WTC11 (cell line): Measurements from ENCODE around the gene ARSH. TPM values are rescaled to one million over a fixed set of nuclear protein-coding genes. Genes with fewer than 3 reads are reported as not detected.

Experiments
- ATAC-seq: fragments of 200-7000 bp; cut with Tn5 transposase; 2 replicates; pipeline ENCODE4 v1.10.0; 2021; ENCODE audit warnings: mild to moderate bottlenecking, moderate library complexity
- CTCF ChIA-PET: fragments of 300-600 bp; sonication (Branson Sonifier 250); formaldehyde crosslinking; loops from one replicate; lab custom pipeline; 2021; ENCODE audit warnings: antibody characterized with exemption; lab: Charles Lee
- POLR2A ChIA-PET: fragments of 350-600 bp; sonication (Branson Sonifier 250); formaldehyde crosslinking; loops from one replicate; lab custom pipeline; 2021; ENCODE audit warnings: antibody characterized with exemption; lab: Charles Lee
- DNase-seq: peaks from one replicate; pipeline ENCODE4 v3.0.0; 2021; ENCODE audit warnings: low spot score
- H3K27ac Mint-ChIP-seq: 2 replicates; pipeline ENCODE4 v1.8.0; 2021; ENCODE audit warnings: mixed read lengths
- H3K27me3 Mint-ChIP-seq: 2 replicates; pipeline ENCODE4 v1.8.0; 2021; ENCODE audit warnings: low read depth, mild to moderate bottlenecking, moderate library complexity, mixed read lengths
- H3K36me3 Mint-ChIP-seq: 2 replicates; pipeline ENCODE4 v1.8.0; 2021; ENCODE audit warnings: mixed read lengths
- H3K4me1 Mint-ChIP-seq: 2 replicates; pipeline ENCODE4 v1.8.0; 2022; ENCODE audit warnings: mixed read lengths
- H3K4me3 Mint-ChIP-seq: 2 replicates; pipeline ENCODE4 v1.8.0; 2021; ENCODE audit warnings: mild to moderate bottlenecking, moderate library complexity, mixed read lengths
- H3K9me3 Mint-ChIP-seq: 2 replicates; pipeline ENCODE4 v1.8.0; 2021; ENCODE audit warnings: mixed read lengths
- ATF3 ChIP-seq: sonication (generic); formaldehyde crosslinking; conservative IDR thresholded peaks from 2 replicates; pipeline ENCODE4 v1.8.1; 2022; ENCODE audit warnings: mild to moderate bottlenecking, missing genetic modification reagents
- E2F5 ChIP-seq: sonication (generic); formaldehyde crosslinking; IDR thresholded peaks from 2 replicates; pipeline ENCODE4 v1.8.1; 2022; ENCODE audit warnings: mild to moderate bottlenecking, moderate library complexity, missing genetic modification reagents
- ETV6 ChIP-seq: sonication (generic); formaldehyde crosslinking; IDR thresholded peaks from 2 replicates; pipeline ENCODE4 v1.8.1; 2022; ENCODE audit warnings: mild to moderate bottlenecking, missing genetic modification reagents
- FOXP1 ChIP-seq: sonication (generic); formaldehyde crosslinking; IDR thresholded peaks from 2 replicates; pipeline ENCODE4 v1.8.0; 2022; ENCODE audit warnings: missing genetic modification reagents, mild to moderate bottlenecking, moderate library complexity, borderline replicate concordance
- GABPB1 ChIP-seq: sonication (generic); formaldehyde crosslinking; IDR thresholded peaks from 2 replicates; pipeline ENCODE4 v1.8.1; 2023; ENCODE audit warnings: mild to moderate bottlenecking, missing genetic modification reagents
- HMGA2 ChIP-seq: fragments of 250-450 bp; sonication (Bioruptor Pico); IDR thresholded peaks from 2 replicates; pipeline ENCODE4 v1.4.0; 2021; ENCODE audit warnings: mild to moderate bottlenecking, moderate library complexity
- IRF2 ChIP-seq: sonication (generic); formaldehyde crosslinking; IDR thresholded peaks from 2 replicates; pipeline ENCODE4 v1.8.0; 2022; ENCODE audit warnings: low read depth, missing genetic modification reagents, borderline replicate concordance
- JUN ChIP-seq: sonication (generic); formaldehyde crosslinking; IDR thresholded peaks from 2 replicates; pipeline ENCODE4 v1.8.0; 2023; ENCODE audit warnings: mild to moderate bottlenecking, missing genetic modification reagents
- KAT7 ChIP-seq: sonication (generic); formaldehyde crosslinking; IDR thresholded peaks from 2 replicates; pipeline ENCODE4 v1.8.1; 2023; ENCODE audit warnings: missing genetic modification reagents, mild to moderate bottlenecking, borderline replicate concordance
- MLX ChIP-seq: sonication (generic); formaldehyde crosslinking; IDR thresholded peaks from 2 replicates; pipeline ENCODE4 v1.8.1; 2023; ENCODE audit warnings: mild to moderate bottlenecking, missing genetic modification reagents, moderate library complexity
- MXD4 ChIP-seq: fragments of 250-450 bp; sonication (Bioruptor Pico); IDR thresholded peaks from 2 replicates; pipeline ENCODE4 v1.8.0; 2021; ENCODE audit warnings: mild to moderate bottlenecking, moderate library complexity, borderline replicate concordance
- MYBL2 ChIP-seq: sonication (generic); formaldehyde crosslinking; IDR thresholded peaks from 2 replicates; pipeline ENCODE4 v1.8.1; 2023; ENCODE audit warnings: mild to moderate bottlenecking, moderate library complexity, missing genetic modification reagents
- NFATC4 ChIP-seq: fragments of 250-450 bp; sonication (Bioruptor Pico); IDR thresholded peaks from 2 replicates; pipeline ENCODE4 v1.9.0; 2021; ENCODE audit warnings: mild to moderate bottlenecking
- NFE2L1 ChIP-seq: sonication (generic); formaldehyde crosslinking; IDR thresholded peaks from 2 replicates; pipeline ENCODE4 v1.8.1; 2023; ENCODE audit warnings: missing genetic modification reagents
- NR1H2 ChIP-seq: sonication (generic); formaldehyde crosslinking; IDR thresholded peaks from 2 replicates; pipeline ENCODE4 v1.9.0; 2021; ENCODE audit warnings: mild to moderate bottlenecking, moderate library complexity, missing genetic modification reagents
- NR3C1 ChIP-seq: sonication (generic); formaldehyde crosslinking; conservative IDR thresholded peaks from 2 replicates; pipeline ENCODE4 v1.8.1; 2023; ENCODE audit warnings: low read depth, mild to moderate bottlenecking, missing genetic modification reagents
- RELA ChIP-seq: sonication (generic); formaldehyde crosslinking; IDR thresholded peaks from 2 replicates; pipeline ENCODE4 v1.8.1; 2022; ENCODE audit warnings: missing genetic modification reagents, mild to moderate bottlenecking, borderline replicate concordance
- TEAD1 ChIP-seq: sonication (generic); formaldehyde crosslinking; IDR thresholded peaks from 2 replicates; pipeline ENCODE4 v1.8.0; 2022; ENCODE audit warnings: mild to moderate bottlenecking, missing genetic modification reagents
- USF2 ChIP-seq: sonication (generic); formaldehyde crosslinking; IDR thresholded peaks from 2 replicates; pipeline ENCODE4 v1.8.1; 2023; ENCODE audit warnings: mild to moderate bottlenecking, missing genetic modification reagents, moderate library complexity
- ZBTB21 ChIP-seq: sonication (generic); formaldehyde crosslinking; IDR thresholded peaks from 2 replicates; pipeline ENCODE4 v1.8.1; 2023; ENCODE audit warnings: mild to moderate bottlenecking, missing genetic modification reagents, borderline replicate concordance
- ZMAT4 ChIP-seq: fragments of 250-450 bp; sonication (Bioruptor Pico); IDR thresholded peaks from 2 replicates; pipeline ENCODE4 v1.9.0; 2021; ENCODE audit warnings: mild to moderate bottlenecking
- ZNF138 ChIP-seq: sonication (generic); formaldehyde crosslinking; conservative IDR thresholded peaks from 2 replicates; pipeline ENCODE4 v1.8.1; 2022; ENCODE audit warnings: mild to moderate bottlenecking, moderate library complexity, missing genetic modification reagents
- ZNF317 ChIP-seq: sonication (generic); formaldehyde crosslinking; IDR thresholded peaks from 2 replicates; pipeline ENCODE4 v1.8.1; 2023; ENCODE audit warnings: low read depth, mild to moderate bottlenecking, moderate library complexity, missing genetic modification reagents, borderline replicate concordance
- ZNF423 ChIP-seq: fragments of 250-450 bp; sonication (Bioruptor Pico); IDR thresholded peaks from 2 replicates; pipeline ENCODE4 v2.1.2; 2022; ENCODE audit warnings: mild to moderate bottlenecking, moderate library complexity
- ZNF512 ChIP-seq: sonication (generic); formaldehyde crosslinking; IDR thresholded peaks from 2 replicates; pipeline ENCODE4 v1.8.1; 2022; ENCODE audit warnings: missing genetic modification reagents, borderline replicate concordance
- ZSCAN18 ChIP-seq: fragments of 250-450 bp; sonication (Bioruptor Pico); IDR thresholded peaks from 2 replicates; pipeline ENCODE4 v2.1.2; 2022; ENCODE audit warnings: mild to moderate bottlenecking, moderate library complexity
- total RNA-seq: library from RNA; stranded (reverse); gene quantifications from 3 replicates; pipeline ENCODE4 v1.2.3, GENCODE V29; 2021

ARSH gene
- total RNA-seq, 1 experiment from 2014 or later = not detected

- no peak overlapping the region for H3K4me3 Mint-ChIP-seq
- ATAC-seq (no peak), DNase-seq (no peak)
- no peak overlapping the region for H3K27ac Mint-ChIP-seq
- H3K9me3 Mint-ChIP-seq = peaks cover 5% of the 10 kb centered on the region; the same call in 1 of the 2 replicates
- POLR2A ChIA-PET = no interaction called here
- H3K27me3 Mint-ChIP-seq = no peaks in the 10 kb centered on the region
- TF ChIP-seq E2F5 (CRISPR knock-in tag) = no peak
- no peak for TF ChIP-seq ZBTB21 (CRISPR knock-in tag)
- TF ChIP-seq ZNF512 (CRISPR knock-in tag) = no peak
- no peak for TF ChIP-seq MLX (CRISPR knock-in tag)
- no peak for TF ChIP-seq JUN (CRISPR knock-in tag)
- no peak for TF ChIP-seq RELA
- TF ChIP-seq ETV6 (CRISPR knock-in tag) = no peak
- TF ChIP-seq NR1H2 (CRISPR knock-in tag) = no peak
- no peak for TF ChIP-seq MXD4
- no peak for TF ChIP-seq NFE2L1 (CRISPR knock-in tag)
- no peak for TF ChIP-seq IRF2 (CRISPR knock-in tag)
- no peak for TF ChIP-seq ZMAT4
- TF ChIP-seq ZNF423 (CRISPR knock-in tag) = no peak
- TF ChIP-seq ZSCAN18 (CRISPR knock-in tag) = no peak
- no peaks in the 10 kb centered on the region for H3K4me1 Mint-ChIP-seq
- CTCF ChIA-PET = no interaction called here
- no peaks in the 10 kb centered on the region; the same call in 1 of the 2 replicates for H3K36me3 Mint-ChIP-seq
Measured at GRCh38 chrX:3026074-3026815, 19.9 kb downstream of the ARSH start.

GRCh38 chrX:3029129-3029528 is 22.8 kb downstream of the ARSH start:
- Mint-ChIP-seq H3K4me1 (no peaks in the 10 kb centered on the region), H3K4me3 (no peak overlapping the region), H3K27ac (no peak overlapping the region), H3K36me3 (peaks cover 8% of the 10 kb centered on the region), H3K27me3 (no peaks in the 10 kb centered on the region; the same call in 1 of the 2 replicates), H3K9me3 (peaks cover 16% of the 10 kb centered on the region)
- ChIA-PET CTCF (no interaction called here), POLR2A (no interaction called here)
- DNase-seq (no peak), ATAC-seq (no peak)
- TF ChIP-seq ZBTB21 (CRISPR knock-in tag) (no peak), GABPB1 (CRISPR knock-in tag) (no peak), NR3C1 (CRISPR knock-in tag) (no peak), KAT7 (no peak), FOXP1 (CRISPR knock-in tag) (no peak), ZNF138 (no peak), ZNF317 (CRISPR knock-in tag) (no peak), USF2 (CRISPR knock-in tag) (no peak), ZSCAN18 (CRISPR knock-in tag) (no peak), MYBL2 (CRISPR knock-in tag) (no peak), ATF3 (CRISPR knock-in tag) (no peak), HMGA2 (CRISPR knock-in tag) (no peak), TEAD1 (no peak), NFATC4 (no peak)
